ENCODE measurements around the gene DUSP23.

DUSP23 gene

DNA sequence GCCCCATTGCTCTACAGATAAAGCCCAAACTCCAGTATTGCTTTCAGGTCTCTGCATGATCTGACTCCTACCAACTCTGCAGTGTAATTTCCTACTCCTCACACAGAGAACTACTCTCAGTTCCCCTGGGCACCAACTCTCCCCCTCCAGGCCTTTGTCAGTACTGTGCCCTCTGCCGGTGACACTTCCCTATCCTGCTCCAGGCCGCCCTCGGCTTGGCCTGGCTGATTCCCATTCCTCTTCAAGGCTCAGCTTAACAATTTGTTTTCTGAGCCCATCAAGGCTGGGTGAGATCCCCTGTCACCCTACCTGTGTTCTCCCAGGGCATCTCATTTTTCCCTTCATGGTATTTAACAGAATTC lies 48.5 kb downstream of the DUSP23 start:
- no peak for DNase-seq

DNA sequence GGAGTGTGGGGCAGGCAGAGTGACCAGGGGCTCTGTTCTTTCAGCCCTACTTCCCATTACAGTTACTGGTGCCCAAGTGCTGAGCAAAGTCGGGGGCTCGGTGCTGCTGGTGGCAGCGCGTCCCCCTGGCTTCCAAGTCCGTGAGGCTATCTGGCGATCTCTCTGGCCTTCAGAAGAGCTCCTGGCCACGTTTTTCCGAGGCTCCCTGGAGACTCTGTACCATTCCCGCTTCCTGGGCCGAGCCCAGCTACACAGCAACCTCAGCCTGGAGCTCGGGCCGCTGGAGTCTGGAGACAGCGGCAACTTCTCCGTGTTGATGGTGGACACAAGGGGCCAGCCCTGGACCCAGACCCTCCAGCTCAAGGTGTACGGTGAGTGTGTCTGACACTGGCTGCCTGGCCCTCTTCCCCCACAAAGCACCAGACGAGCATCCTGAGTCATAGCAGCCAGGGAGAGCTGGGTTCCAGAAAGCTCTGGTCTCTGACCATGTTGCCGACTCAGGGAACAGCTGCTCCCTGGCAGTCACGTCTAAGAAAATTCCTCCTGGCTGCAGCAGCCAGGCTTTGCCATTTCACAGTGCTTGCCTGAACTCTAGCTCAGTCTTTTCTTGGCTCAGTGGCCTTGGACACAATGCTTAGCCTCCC lies 49.2 kb downstream of the DUSP23 start:
- DNase-seq = no peak

DNA sequence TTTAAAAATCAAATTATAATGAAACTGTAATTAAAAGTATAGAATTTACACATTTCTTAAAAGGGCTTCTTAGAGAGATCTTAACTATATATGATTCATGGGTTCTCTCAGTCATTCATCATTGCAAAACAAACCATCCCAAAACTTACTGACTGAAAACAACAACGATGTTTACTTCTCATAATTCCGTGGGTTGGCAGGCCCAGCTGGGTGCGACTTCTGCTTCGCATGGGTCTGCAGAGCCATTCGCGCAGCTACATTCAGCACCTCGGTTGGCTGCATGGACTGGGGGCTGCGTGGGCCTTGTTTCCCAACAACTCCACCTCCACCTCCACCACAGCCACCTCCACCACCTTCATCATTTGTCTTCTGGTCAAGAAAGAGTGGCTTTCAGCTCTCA lies 50.0 kb downstream of the DUSP23 start:
- no peak for DNase-seq

DNA sequence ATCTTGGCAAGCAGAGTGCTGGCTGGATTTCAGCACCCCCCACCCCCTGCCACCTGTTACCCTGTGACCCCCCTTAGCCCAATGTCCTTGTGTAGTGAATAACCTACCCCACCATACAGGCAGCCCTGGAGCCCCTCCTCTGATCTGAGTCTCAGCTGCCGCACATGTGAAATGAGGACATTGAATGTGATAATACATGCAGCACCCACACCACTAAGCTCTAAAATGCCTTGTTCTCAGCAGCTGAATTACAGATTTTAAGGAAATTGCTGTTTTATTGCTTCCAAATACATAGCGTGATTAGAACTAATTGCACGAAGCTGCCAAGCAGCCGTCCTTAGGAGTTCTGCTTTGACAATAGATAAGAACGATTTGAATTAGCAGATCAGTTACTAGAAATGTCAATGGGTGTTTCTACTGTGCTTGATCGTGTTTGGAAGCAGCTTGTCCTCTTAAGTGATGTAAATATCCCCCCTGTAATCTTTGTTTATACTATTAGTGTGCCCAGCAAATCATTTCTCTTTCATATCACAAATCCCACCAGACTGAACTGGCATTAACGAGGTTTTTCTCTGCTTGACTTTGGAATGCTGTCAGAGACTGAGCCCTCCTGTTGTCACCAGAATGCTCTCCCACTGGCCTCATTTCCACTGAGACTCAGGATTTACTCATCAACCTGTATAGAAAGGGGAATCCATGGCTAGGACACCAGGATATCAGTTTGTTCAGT lies 50.8 kb downstream of the DUSP23 start:
- DNase-seq = no peak
